A673 (cell line): ENCODE data around the gene RIF1.

Experiments
- CTCF ChIP-seq: fragments of 300-800, 200-600 bp; sonication (generic); conservative IDR thresholded peaks from 2 replicates; pipeline ENCODE4 v1.5.1; 2017; ENCODE audit warnings: low read depth, mild to moderate bottlenecking, antibody characterized with exemption, low read length, moderate library complexity, mixed read lengths
- EZH2 ChIP-seq: fragments of 200-600 bp; sonication (generic); IDR thresholded peaks from 2 replicates; pipeline ENCODE4 v1.6.1; 2017; ENCODE audit warnings: borderline replicate concordance, low read depth, mild to moderate bottlenecking, mixed read lengths, antibody characterized with exemption, low read length; ENCODE audit not compliant: poor library complexity, severe bottlenecking

GRCh38 chr2:151423760-151424159, 14.1 kb downstream of the RIF1 start:
- TF ChIP-seq CTCF (no peak), EZH2 (no peak)
